ENCODE measurements around the gene FHL2. TPM values are rescaled to one million over a fixed set of nuclear protein-coding genes. Genes with fewer than 3 reads are reported as not detected.

The FHL2 gene
- total RNA-seq, 1 donor from 2014 or later: 751 TPM

DNA sequence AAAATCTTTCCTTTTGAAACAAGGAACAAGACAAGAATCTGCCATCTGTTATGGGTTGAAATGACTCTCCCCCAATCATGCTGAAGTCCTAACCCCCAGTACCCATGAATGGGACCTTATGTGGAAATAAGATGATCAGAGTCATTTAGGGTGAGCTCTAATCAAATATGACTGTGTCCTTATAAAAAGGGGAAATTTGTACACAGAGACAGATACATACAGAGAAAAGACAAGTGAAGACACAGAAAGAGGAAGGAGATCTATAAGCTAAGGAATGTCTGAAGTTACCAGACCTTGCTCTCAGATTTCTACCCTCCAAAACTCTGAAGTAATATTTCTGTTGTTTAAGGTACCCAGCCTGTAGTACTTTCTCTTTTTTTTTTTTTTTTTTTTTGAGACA lies 85.0 kb downstream of the FHL2 start:
- no peak for DNase-seq (ENCODE audit: low read depth)

Other genes starting within 250 kb of the FHL2 start
- not detected in 2 replicates for gene GPR45, start 157.3 kb downstream of the FHL2 start, total RNA-seq
- gene TGFBRAP1, start 69.3 kb downstream of the FHL2 start, total RNA-seq: 27.8 and 45.1 TPM in 2 replicates
- 24.0 and 30.3 TPM in 2 replicates for gene C2orf49, start 61.5 kb downstream of the FHL2 start, total RNA-seq

Measured in renal cortical epithelial cell (primary cell).